CD8-positive, alpha-beta memory T cell (primary cell): ENCODE measurements around the gene BPI. TPM values are rescaled to one million over a fixed set of nuclear protein-coding genes. Genes with fewer than 3 reads are reported as not detected.
"Not testable (repeated sequence)": the region's sequence is repeated elsewhere in the genome, so short reads cannot be mapped to it uniquely, and the experiment has no call there.

Source experiments
- CTCF ChIA-PET: fragments of 350-600 bp; sonication (Branson Sonifier 250); formaldehyde crosslinking; loops from one replicate; lab custom pipeline; 2021; ENCODE audit warnings: antibody characterized with exemption; lab: Charles Lee
- POLR2A ChIA-PET: fragments of 350-600 bp; sonication (Branson Sonifier 250); formaldehyde crosslinking; loops from one replicate; lab custom pipeline; 2021; ENCODE audit warnings: antibody characterized with exemption; lab: Charles Lee
- DNase-seq, 5 donors: peaks; one replicate each; pipeline versions ENCODE4 v3.0.0 to v3.0.0-alpha.2; 2020 to 2022; ENCODE audit warnings: mixed read lengths in 1 of 5
- H3K27ac ChIP-seq: one replicate; pipeline ENCODE4 v1.7.0; 2013; ENCODE audit warnings: low read depth, mild to moderate bottlenecking, low read length, moderate library complexity
- H3K27me3 ChIP-seq: 2 replicates; pipeline ENCODE4 v1.7.0; 2013; ENCODE audit warnings: low read length, mild to moderate bottlenecking; ENCODE audit not compliant: insufficient read depth, poor library complexity, severe bottlenecking
- H3K36me3 ChIP-seq: 2 replicates; pipeline ENCODE4 v1.7.0; 2013; ENCODE audit warnings: mild to moderate bottlenecking, low read length, moderate library complexity; ENCODE audit not compliant: insufficient read depth
- H3K4me1 ChIP-seq: 2 replicates; pipeline ENCODE4 v1.7.0; 2013; ENCODE audit warnings: mild to moderate bottlenecking, low read length, moderate library complexity; ENCODE audit not compliant: insufficient read depth
- H3K4me3 ChIP-seq: 2 replicates; pipeline ENCODE4 v1.7.0; 2013; ENCODE audit warnings: mild to moderate bottlenecking, low read length
- H3K9me3 ChIP-seq: 2 replicates; pipeline ENCODE4 v1.7.0; 2013; ENCODE audit warnings: mild to moderate bottlenecking, low read length
- H3K27ac Mint-ChIP-seq, 8 donors: one replicate each; pipeline ENCODE4 v1.8.0; 2020 to 2021; ENCODE audit warnings: mixed read lengths in 8 of 8, mild to moderate bottlenecking in 6 of 8, inconsistent platforms in 3 of 8, moderate library complexity in 3 of 8
- H3K27me3 Mint-ChIP-seq, 2 donors: one replicate each; pipeline ENCODE4 v1.8.0; 2020 to 2021; ENCODE audit warnings: mixed read lengths in 2 of 2, mild to moderate bottlenecking in 1 of 2, moderate library complexity in 1 of 2
- H3K36me3 Mint-ChIP-seq, 3 donors: one replicate each; pipeline ENCODE4 v1.8.0; 2020 to 2021; ENCODE audit warnings: mixed read lengths in 3 of 3, inconsistent platforms in 1 of 3, mild to moderate bottlenecking in 1 of 3
- H3K4me1 Mint-ChIP-seq, 3 donors: one replicate each; pipeline ENCODE4 v1.8.0; 2020 to 2021; ENCODE audit warnings: mixed read lengths in 3 of 3, inconsistent platforms in 1 of 3, mild to moderate bottlenecking in 1 of 3
- H3K4me3 Mint-ChIP-seq, 7 donors: one replicate each; pipeline ENCODE4 v1.8.0; 2020 to 2021; ENCODE audit warnings: mixed read lengths in 7 of 7, mild to moderate bottlenecking in 6 of 7, moderate library complexity in 4 of 7, inconsistent platforms in 2 of 7
- H3K9me3 Mint-ChIP-seq, 5 donors: one replicate each; pipeline ENCODE4 v1.8.0; 2020 to 2022; ENCODE audit warnings: mixed read lengths in 5 of 5, mild to moderate bottlenecking in 3 of 5, moderate library complexity in 2 of 5, inconsistent platforms in 1 of 5
- polyA plus RNA-seq: library from polyadenylated mRNA; unstranded; fragments of 300-500 nt; fragmentation: Illumina TruSeq; gene quantifications from one replicate; pipeline ENCODE4 v1.2.3, GENCODE V29; 2021
- total RNA-seq, 2 experiments: library from RNA; stranded (reverse); gene quantifications; one replicate each; pipeline ENCODE4 v1.2.3, GENCODE V29; 2021

Gene BPI
- total and polyA plus RNA-seq, 3 experiments from 2014 or later, result not detected

- Mint-ChIP-seq H3K9me3 (peaks cover 0 to 4% (median 2%) of the 10 kb centered on the region in 5 donors), H3K27me3 (peaks cover 19 to 41% of the 10 kb centered on the region in 2 donors), H3K4me1 (peaks cover 0 to 6% (median 0%) of the 10 kb centered on the region in 3 donors), H3K27ac (no peak overlapping the region), H3K4me3 (no peak overlapping the region), H3K36me3 (peaks cover 0 to 4% (median 0%) of the 10 kb centered on the region in 3 donors)
- Histone ChIP-seq H3K9me3 (no peaks in the 10 kb centered on the region), H3K4me1 (no peaks in the 10 kb centered on the region), H3K27me3 (no peaks in the 10 kb centered on the region), H3K4me3 (no peak overlapping the region), H3K27ac (no peak overlapping the region), H3K36me3 (no peaks in the 10 kb centered on the region)
- ChIA-PET POLR2A (no interaction called here), CTCF (no interaction called here)
- no peak for DNase-seq
These were observed 7.1 kb downstream of the BPI start for GRCh38 chr20:38311091-38311490.

GRCh38 chr20:38311491-38311890 lies 7.5 kb downstream of the BPI start:
- CTCF ChIA-PET, result no interaction called here
- H3K9me3 Mint-ChIP-seq, result peaks cover 0 to 4% (median 2%) of the 10 kb centered on the region in 5 donors

GRCh38 chr20:38313676-38314075 lies 9.7 kb downstream of the BPI start:
- H3K9me3 ChIP-seq, result no peaks in the 10 kb centered on the region
- Mint-ChIP-seq H3K27ac (no peak overlapping the region), H3K36me3 (no peaks in the 10 kb centered on the region), H3K4me1 (no peaks in the 10 kb centered on the region), H3K27me3 (peaks cover 16 to 51% of the 10 kb centered on the region in 2 donors), H3K9me3 (peaks cover 0 to 6% (median 2%) of the 10 kb centered on the region in 5 donors), H3K4me3 (no peak overlapping the region)
- H3K27ac ChIP-seq, result no peak overlapping the region
- H3K36me3 ChIP-seq, result no peaks in the 10 kb centered on the region
- CTCF ChIA-PET, result interaction anchor here (1.2 kb wide), 1 partner anchor 93 kb away, joined by 3 read pairs; no protein-coding TSS in a partner anchor
- H3K4me1 ChIP-seq, result no peaks in the 10 kb centered on the region
- no peak for DNase-seq
- H3K4me3 ChIP-seq, result no peak overlapping the region
- POLR2A ChIA-PET, result no interaction called here
- no peaks in the 10 kb centered on the region for H3K27me3 ChIP-seq

More at GRCh38 chr20:38311491-38311890, 7.5 kb downstream of the BPI start:
- no peaks in the 10 kb centered on the region for H3K4me1 ChIP-seq
- no peak overlapping the region for H3K4me3 Mint-ChIP-seq
- POLR2A ChIA-PET, result no interaction called here
- H3K27me3 ChIP-seq, result no peaks in the 10 kb centered on the region
- DNase-seq, result no peak
- no peaks in the 10 kb centered on the region for H3K36me3 Mint-ChIP-seq
- no peaks in the 10 kb centered on the region for H3K9me3 ChIP-seq
- H3K36me3 ChIP-seq, result no peaks in the 10 kb centered on the region
- peaks cover 17 to 40% of the 10 kb centered on the region in 2 donors for H3K27me3 Mint-ChIP-seq
- peaks cover 0 to 6% (median 0%) of the 10 kb centered on the region in 3 donors for H3K4me1 Mint-ChIP-seq
- no peak overlapping the region for H3K4me3 ChIP-seq
- no peak overlapping the region for H3K27ac Mint-ChIP-seq
- no peak overlapping the region for H3K27ac ChIP-seq

- H3K4me1 ChIP-seq, H3K27ac ChIP-seq, POLR2A ChIA-PET, H3K27ac Mint-ChIP-seq, H3K9me3 ChIP-seq, H3K4me1 Mint-ChIP-seq, H3K27me3 ChIP-seq, H3K4me3 ChIP-seq, H3K36me3 Mint-ChIP-seq, H3K4me3 Mint-ChIP-seq, H3K9me3 Mint-ChIP-seq, H3K36me3 ChIP-seq, CTCF ChIA-PET, DNase-seq: not testable (repeated sequence)
- H3K27me3 Mint-ChIP-seq, result peaks cover 16 to 49% of the 10 kb centered on the region in 2 donors
These were observed 10.4 kb downstream of the BPI start for GRCh38 chr20:38314350-38314749.

GRCh38 chr20:38315290-38315966 lies 11.5 kb downstream of the BPI start:
- ChIA-PET POLR2A (no interaction called here), CTCF (no interaction called here)
- peaks cover 0 to 6% (median 2%) of the 10 kb centered on the region in 5 donors for H3K9me3 Mint-ChIP-seq
- H3K4me1 Mint-ChIP-seq, result no peaks in the 10 kb centered on the region
- no peak overlapping the region for H3K4me3 Mint-ChIP-seq
- peaks cover 15 to 50% of the 10 kb centered on the region in 2 donors for H3K27me3 Mint-ChIP-seq
- Histone ChIP-seq H3K4me1 (no peaks in the 10 kb centered on the region), H3K4me3 (no peak overlapping the region), H3K27me3 (no peaks in the 10 kb centered on the region), H3K9me3 (no peaks in the 10 kb centered on the region), H3K27ac (no peak overlapping the region), H3K36me3 (no peaks in the 10 kb centered on the region)
- no peak for DNase-seq
- no peaks in the 10 kb centered on the region for H3K36me3 Mint-ChIP-seq
- H3K27ac Mint-ChIP-seq, result no peak overlapping the region

- Histone ChIP-seq H3K4me1 (no peaks in the 10 kb centered on the region), H3K9me3 (no peaks in the 10 kb centered on the region), H3K36me3 (no peaks in the 10 kb centered on the region), H3K4me3 (no peak overlapping the region), H3K27me3 (no peaks in the 10 kb centered on the region), H3K27ac (no peak overlapping the region)
- no peak for DNase-seq
- Mint-ChIP-seq H3K27me3 (peaks cover 10 to 46% of the 10 kb centered on the region in 2 donors), H3K9me3 (peaks cover 0 to 6% (median 2%) of the 10 kb centered on the region in 5 donors), H3K27ac (no peak overlapping the region), H3K4me1 (no peaks in the 10 kb centered on the region), H3K4me3 (no peak overlapping the region), H3K36me3 (no peaks in the 10 kb centered on the region)
- POLR2A ChIA-PET, result no interaction called here
- CTCF ChIA-PET, result no interaction called here
These were observed 12.4 kb downstream of the BPI start for GRCh38 chr20:38316341-38316740.

GRCh38 chr20:38317422-38317821 lies 13.5 kb downstream of the BPI start:
- POLR2A ChIA-PET, result no interaction called here

GRCh38 chr20:38320221-38320620 lies 16.3 kb downstream of the BPI start:
- Mint-ChIP-seq H3K4me3 (no peak overlapping the region), H3K27me3 (peaks cover 10 to 46% of the 10 kb centered on the region in 2 donors), H3K27ac (no peak overlapping the region), H3K36me3 (no peaks in the 10 kb centered on the region), H3K9me3 (peaks cover 0 to 2% (median 0%) of the 10 kb centered on the region in 5 donors), H3K4me1 (no peaks in the 10 kb centered on the region)
- Histone ChIP-seq H3K4me1 (no peaks in the 10 kb centered on the region), H3K36me3 (no peaks in the 10 kb centered on the region), H3K27ac (no peak overlapping the region), H3K27me3 (no peaks in the 10 kb centered on the region), H3K4me3 (no peak overlapping the region), H3K9me3 (no peaks in the 10 kb centered on the region)
- POLR2A ChIA-PET, result no interaction called here
- no peak for DNase-seq
- CTCF ChIA-PET, result interaction anchor here (0.7 kb wide), 1 partner anchor 131 kb away, joined by 3 read pairs; no protein-coding TSS in a partner anchor

More at GRCh38 chr20:38317422-38317821, 13.5 kb downstream of the BPI start:
- no peaks in the 10 kb centered on the region for H3K36me3 ChIP-seq
- no peaks in the 10 kb centered on the region for H3K9me3 ChIP-seq
- H3K27me3 ChIP-seq, result no peaks in the 10 kb centered on the region
- H3K4me3 Mint-ChIP-seq, result no peak overlapping the region
- H3K27ac ChIP-seq, result no peak overlapping the region
- H3K4me3 ChIP-seq, result no peak overlapping the region
- H3K4me1 ChIP-seq, result no peaks in the 10 kb centered on the region
- H3K36me3 Mint-ChIP-seq, result no peaks in the 10 kb centered on the region
- H3K27me3 Mint-ChIP-seq, result peaks cover 12 to 46% of the 10 kb centered on the region in 2 donors
- DNase-seq, result no peak
- no peak overlapping the region for H3K27ac Mint-ChIP-seq
- H3K9me3 Mint-ChIP-seq, result peaks cover 0 to 5% (median 2%) of the 10 kb centered on the region in 5 donors
- H3K4me1 Mint-ChIP-seq, result no peaks in the 10 kb centered on the region
- CTCF ChIA-PET, result no interaction called here
